Hair follicle dermal papilla cell (primary cell): ENCODE results near the gene ANKRD20A1. TPM values are rescaled to one million over a fixed set of nuclear protein-coding genes. Genes with fewer than 3 reads are reported as not detected.

Experiments
- small RNA-seq: library from RNA; depleted of rRNA; stranded (forward); fragments of <200 nt; gene quantifications from one replicate; pipeline ENCODE3, GENCODE V24; 2012
- total RNA-seq: library from RNA; depleted of rRNA; stranded (reverse); fragments of >200 nt; gene quantifications from 2 replicates; pipeline ENCODE4 v1.2.3, GENCODE V29; 2012

Gene ANKRD20A1
- total RNA-seq, result not detected in 2 replicates

GRCh38 chr9:67858871-67859270, at the start of gene ANKRD20A1:
TSS of gene ANKRD20A1 (plus strand) at chr9:67858931. CDS start at chr9:67859427, 496 bp downstream.

Small RNAs within 50 kb of the gene (small RNA-seq; reads per million reads assigned to genes)
- not detected for gene RNU6-368P
